Caki2 (cell line): Measurements from ENCODE around the gene SYCP2L. TPM values are rescaled to one million over a fixed set of nuclear protein-coding genes. Genes with fewer than 3 reads are reported as not detected.
A peak's percentile ranks its signal among the peaks of the same experiment; 100 is the strongest.
"Not testable (repeated sequence)": the region's sequence is repeated elsewhere in the genome, so short reads cannot be mapped to it uniquely, and the experiment has no call there.

Experiments used
- DNase-seq: peaks from one replicate; pipeline ENCODE4 v3.0.0-alpha.2; 2015; ENCODE audit warnings: low read depth
- in situ Hi-C: cut with HindIII; loops from 2 replicates; pipeline ENCODE4 v1.10.0; 2016; ENCODE audit warnings: low sequenced_read_pairs, low pct_unique_long_range_greater_than_20kb, mixed read lengths
- total RNA-seq: library from RNA; depleted of rRNA; stranded (reverse); fragments of >200 nt; shearing (Covaris generic); gene quantifications from 2 replicates; pipeline ENCODE4 v1.2.3, GENCODE V29; 2014; ENCODE audit warnings: low replicate concordance

Gene SYCP2L
- total RNA-seq, 1 experiment from 2014 or later = 0.37 TPM

GRCh38 chr6:10981409-10981808, 94.6 kb downstream of the SYCP2L start:
- in situ Hi-C loops = no loop called here
- DNase-seq = no peak

GRCh38 chr6:10984959-10985358, 98.1 kb downstream of the SYCP2L start:
- DNase-seq, in situ Hi-C loops: not testable (repeated sequence)

- in situ Hi-C loops = no loop called here
- no peak for DNase-seq
Observed at GRCh38 chr6:10989587-10989986, 102.7 kb downstream of the SYCP2L start.

- in situ Hi-C loops = no loop called here
Observed at GRCh38 chr6:10991115-10991514, 104.3 kb downstream of the SYCP2L start.

GRCh38 chr6:10993896-10994295, 107.0 kb downstream of the SYCP2L start:
- in situ Hi-C loops = no loop called here
- no peak for DNase-seq

More at GRCh38 chr6:10991115-10991514, 104.3 kb downstream of the SYCP2L start:
- no peak for DNase-seq

- in situ Hi-C loops = no loop called here
Observed at GRCh38 chr6:10995114-10995707, 108.4 kb downstream of the SYCP2L start.

GRCh38 chr6:10999994-11000393, 113.1 kb downstream of the SYCP2L start:
- no peak for DNase-seq
- in situ Hi-C loops = no loop called here

More at GRCh38 chr6:10995114-10995707, 108.4 kb downstream of the SYCP2L start:
- DNase-seq = no peak

GRCh38 chr6:11002176-11002575, 115.3 kb downstream of the SYCP2L start:
- no peak for DNase-seq
- in situ Hi-C loops = no loop called here

GRCh38 chr6:11003297-11003696, 116.4 kb downstream of the SYCP2L start:
- DNase-seq, in situ Hi-C loops: not testable (repeated sequence)

- in situ Hi-C loops = no loop called here
Observed at GRCh38 chr6:11006061-11006460, 119.2 kb downstream of the SYCP2L start.

GRCh38 chr6:11007715-11008608, 121.1 kb downstream of the SYCP2L start:
- in situ Hi-C loops = no loop called here
- DNase-seq = peak; percentile 71

More at GRCh38 chr6:11006061-11006460, 119.2 kb downstream of the SYCP2L start:
- no peak for DNase-seq

GRCh38 chr6:11008821-11009220, 122.0 kb downstream of the SYCP2L start:
- in situ Hi-C loops = no loop called here
- no peak for DNase-seq

- in situ Hi-C loops = no loop called here
- DNase-seq = peak; percentile 60
Observed at GRCh38 chr6:11009353-11009752, 122.5 kb downstream of the SYCP2L start.

- in situ Hi-C loops = no loop called here
Observed at GRCh38 chr6:11011787-11012234, 125.0 kb downstream of the SYCP2L start.

GRCh38 chr6:11012295-11012754, 125.5 kb downstream of the SYCP2L start:
- in situ Hi-C loops = no loop called here
- DNase-seq = no peak

More at GRCh38 chr6:11011787-11012234, 125.0 kb downstream of the SYCP2L start:
- DNase-seq = no peak

GRCh38 chr6:11012976-11013720, 126.3 kb downstream of the SYCP2L start:
- no peak for DNase-seq
- in situ Hi-C loops = no loop called here

- in situ Hi-C loops = no loop called here
- DNase-seq = no peak
Observed at GRCh38 chr6:11013721-11014070, 126.8 kb downstream of the SYCP2L start.

- in situ Hi-C loops = no loop called here
- no peak for DNase-seq
Observed at GRCh38 chr6:11015102-11015501, 128.2 kb downstream of the SYCP2L start.

GRCh38 chr6:11016452-11016851, 129.6 kb downstream of the SYCP2L start:
- DNase-seq = no peak
- in situ Hi-C loops = no loop called here
